Thoracic aorta (tissue), 2 donors: ENCODE results near the gene STN1. TPM values are rescaled to one million over a fixed set of nuclear protein-coding genes. Genes with fewer than 3 reads are reported as not detected.
A peak's percentile ranks its signal among the peaks of the same experiment; 100 is the strongest.

ENCODE experiments used
- ATAC-seq: fragments of 150-250 bp; one replicate; pipeline ENCODE4 v1.8.0; 2017; ENCODE audit warnings: low read depth; ENCODE audit not compliant: insufficient number of reproducible peaks, low FRiP score
- DNase-seq: peaks from one replicate; pipeline ENCODE4 v3.0.0-alpha.2; 2020; ENCODE audit warnings: low spot score
- H3K27ac ChIP-seq, 2 donors: fragments of 200-600 bp; sonication (generic); 1 replicate in 1 of 2; 2 replicates in 1 of 2; pipeline ENCODE4 v1.5.1; 2016; ENCODE audit warnings: mild to moderate bottlenecking in 2 of 2, moderate library complexity in 2 of 2
- H3K27me3 ChIP-seq: fragments of 200-600 bp; sonication (generic); replicated peaks from 2 replicates; pipeline ENCODE4 v1.6.0; 2016; ENCODE audit warnings: mild to moderate bottlenecking; ENCODE audit not compliant: insufficient read depth
- H3K36me3 ChIP-seq: fragments of 200-600 bp; sonication (generic); one replicate; pipeline ENCODE4 v1.5.1; 2016
- H3K4me1 ChIP-seq, 2 donors: fragments of 200-600 bp; sonication (generic); 1 replicate in 1 of 2; 2 replicates in 1 of 2; pipeline versions ENCODE4 v1.5.1 to v1.6.0; 2016; ENCODE audit warnings: low read depth in 2 of 2, mild to moderate bottlenecking in 1 of 2; ENCODE audit not compliant: control insufficient read depth in 1 of 2
- H3K4me3 ChIP-seq: fragments of 200-600 bp; sonication (generic); 2 replicates; pipeline ENCODE4 v1.5.1; 2016; ENCODE audit warnings: mild to moderate bottlenecking
- H3K9me3 ChIP-seq: fragments of 200-600 bp; sonication (generic); 2 replicates; pipeline ENCODE4 v1.5.1; 2016
- total RNA-seq, 2 donors: library from RNA; depleted of rRNA; stranded (reverse); fragments of >200 nt; gene quantifications; one replicate each; pipeline versions ENCODE4 v1.1.0 to v1.2.3, GENCODE V29; 2016
- TF ChIP-seq, protein P1 (sequence below): fragments of 200-600 bp; sonication (generic); IDR thresholded peaks from one replicate; pipeline ENCODE4 v1.5.1; 2019; ENCODE audit warnings: antibody characterized with exemption

Gene STN1
- total RNA-seq, 2 donors from 2014 or later = 11.6 to 30.6 TPM

DNA sequence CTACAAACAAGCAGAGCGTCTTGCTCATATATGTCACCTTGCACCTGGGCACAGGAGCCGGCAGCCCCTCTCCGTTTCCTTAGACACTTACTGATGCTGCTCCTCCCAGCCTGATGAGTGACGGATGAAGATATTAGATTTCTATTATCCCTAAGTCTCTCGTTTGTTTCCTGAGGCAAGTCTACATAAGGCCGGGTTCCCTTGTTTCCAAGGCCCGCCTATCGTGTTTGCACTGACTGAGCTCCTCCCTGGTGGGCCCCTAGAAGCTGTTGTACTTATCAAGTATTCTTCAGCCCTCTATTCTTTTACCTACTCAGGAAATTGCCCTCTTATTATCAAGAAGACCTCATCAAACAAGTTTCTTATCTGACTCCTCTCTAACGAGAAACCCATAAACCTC, 81.1 kb downstream of the STN1 start:
- H3K4me3 ChIP-seq = no peak overlapping the region
- DNase-seq (no peak), ATAC-seq (no peak)
- no peaks in the 10 kb centered on the region for H3K36me3 ChIP-seq
- peaks cover 18 to 56% of the 10 kb centered on the region in 2 donors for H3K4me1 ChIP-seq
- no peaks in the 10 kb centered on the region for H3K27me3 ChIP-seq
- TF ChIP-seq, protein P1, sequence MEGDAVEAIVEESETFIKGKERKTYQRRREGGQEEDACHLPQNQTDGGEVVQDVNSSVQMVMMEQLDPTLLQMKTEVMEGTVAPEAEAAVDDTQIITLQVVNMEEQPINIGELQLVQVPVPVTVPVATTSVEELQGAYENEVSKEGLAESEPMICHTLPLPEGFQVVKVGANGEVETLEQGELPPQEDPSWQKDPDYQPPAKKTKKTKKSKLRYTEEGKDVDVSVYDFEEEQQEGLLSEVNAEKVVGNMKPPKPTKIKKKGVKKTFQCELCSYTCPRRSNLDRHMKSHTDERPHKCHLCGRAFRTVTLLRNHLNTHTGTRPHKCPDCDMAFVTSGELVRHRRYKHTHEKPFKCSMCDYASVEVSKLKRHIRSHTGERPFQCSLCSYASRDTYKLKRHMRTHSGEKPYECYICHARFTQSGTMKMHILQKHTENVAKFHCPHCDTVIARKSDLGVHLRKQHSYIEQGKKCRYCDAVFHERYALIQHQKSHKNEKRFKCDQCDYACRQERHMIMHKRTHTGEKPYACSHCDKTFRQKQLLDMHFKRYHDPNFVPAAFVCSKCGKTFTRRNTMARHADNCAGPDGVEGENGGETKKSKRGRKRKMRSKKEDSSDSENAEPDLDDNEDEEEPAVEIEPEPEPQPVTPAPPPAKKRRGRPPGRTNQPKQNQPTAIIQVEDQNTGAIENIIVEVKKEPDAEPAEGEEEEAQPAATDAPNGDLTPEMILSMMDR = no peak
- no peaks in the 10 kb centered on the region for H3K9me3 ChIP-seq
- no peak overlapping the region for H3K27ac ChIP-seq

DNA sequence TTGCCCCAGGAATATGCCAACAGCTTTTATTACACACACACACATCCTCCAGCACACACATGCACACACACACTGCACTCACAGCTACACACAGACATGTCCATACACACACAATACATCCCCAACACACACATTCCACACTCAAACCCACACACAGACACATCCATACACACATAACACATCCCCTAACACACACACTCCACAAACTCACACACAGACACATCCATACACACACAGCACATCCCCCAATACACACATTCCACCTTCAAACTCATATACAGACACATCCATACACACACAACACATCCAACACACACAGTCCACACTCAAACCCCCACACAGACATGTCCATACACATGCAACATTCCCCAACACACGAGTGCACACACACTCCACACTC, 81.7 kb downstream of the STN1 start:
- DNase-seq (no peak), ATAC-seq (no peak)
- H3K4me3 ChIP-seq = no peak overlapping the region
- H3K9me3 ChIP-seq = no peaks in the 10 kb centered on the region
- no peak overlapping the region for H3K27ac ChIP-seq
- H3K36me3 ChIP-seq = no peaks in the 10 kb centered on the region
- H3K27me3 ChIP-seq = no peaks in the 10 kb centered on the region
- TF ChIP-seq, protein P1 = no peak
- peaks cover 18 to 56% of the 10 kb centered on the region in 2 donors for H3K4me1 ChIP-seq

DNA sequence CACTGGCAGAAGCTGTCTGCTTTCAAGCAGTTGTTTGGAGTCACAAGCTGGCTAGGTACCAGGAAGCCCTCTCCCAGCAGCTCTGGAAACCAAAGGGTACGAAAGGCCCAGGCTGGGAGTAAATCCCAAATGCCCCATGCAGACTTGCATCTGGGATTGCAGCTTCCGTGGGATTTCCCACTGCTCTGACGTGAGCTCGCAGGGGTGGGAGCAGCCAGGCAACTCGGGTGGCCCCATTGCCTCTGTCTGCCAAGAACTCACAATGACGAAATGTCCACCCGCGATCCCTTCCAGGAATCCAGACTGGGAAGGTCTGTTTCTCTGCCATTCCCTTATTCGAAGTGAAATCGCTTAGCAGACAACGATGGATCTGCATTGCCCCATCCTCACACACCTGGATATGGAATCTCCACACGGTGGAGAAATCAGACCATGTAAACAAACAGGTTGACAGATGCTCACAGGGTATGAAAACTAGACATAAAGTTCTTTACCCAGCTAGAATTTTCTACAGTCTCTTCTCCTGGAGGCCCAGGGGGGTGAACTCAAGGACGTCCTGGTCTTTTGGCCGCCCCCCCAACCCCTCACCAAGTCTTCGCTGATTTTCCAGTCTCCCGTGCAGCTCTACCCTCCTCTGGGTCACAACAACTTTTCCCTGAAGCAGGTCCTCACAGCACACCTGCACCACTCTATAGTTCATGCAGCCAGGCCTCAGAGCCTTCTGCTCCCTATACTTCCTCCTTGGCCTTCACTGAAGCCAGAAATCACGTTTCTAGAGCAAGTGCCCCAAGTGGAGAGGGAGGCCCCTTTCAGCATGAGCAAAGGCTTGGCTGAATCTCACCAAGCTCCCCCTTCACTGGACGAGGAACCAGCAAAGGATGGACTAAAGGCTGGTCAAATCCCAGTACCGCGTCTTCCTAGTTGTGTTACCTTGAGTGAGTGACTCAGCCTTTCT, 82.6 kb downstream of the STN1 start:
- Histone ChIP-seq H3K27me3 (no peaks in the 10 kb centered on the region), H3K36me3 (no peaks in the 10 kb centered on the region), H3K9me3 (no peaks in the 10 kb centered on the region), H3K4me3 (peak overlapping the region; percentile 22), H3K4me1 (peaks cover 15 to 47% of the 10 kb centered on the region in 2 donors), H3K27ac (peak overlapping the region in 1 of 2 donors; percentile 32)
- TF ChIP-seq, protein P1 = no peak
- DNase-seq = no peak
- ATAC-seq = no peak

DNA sequence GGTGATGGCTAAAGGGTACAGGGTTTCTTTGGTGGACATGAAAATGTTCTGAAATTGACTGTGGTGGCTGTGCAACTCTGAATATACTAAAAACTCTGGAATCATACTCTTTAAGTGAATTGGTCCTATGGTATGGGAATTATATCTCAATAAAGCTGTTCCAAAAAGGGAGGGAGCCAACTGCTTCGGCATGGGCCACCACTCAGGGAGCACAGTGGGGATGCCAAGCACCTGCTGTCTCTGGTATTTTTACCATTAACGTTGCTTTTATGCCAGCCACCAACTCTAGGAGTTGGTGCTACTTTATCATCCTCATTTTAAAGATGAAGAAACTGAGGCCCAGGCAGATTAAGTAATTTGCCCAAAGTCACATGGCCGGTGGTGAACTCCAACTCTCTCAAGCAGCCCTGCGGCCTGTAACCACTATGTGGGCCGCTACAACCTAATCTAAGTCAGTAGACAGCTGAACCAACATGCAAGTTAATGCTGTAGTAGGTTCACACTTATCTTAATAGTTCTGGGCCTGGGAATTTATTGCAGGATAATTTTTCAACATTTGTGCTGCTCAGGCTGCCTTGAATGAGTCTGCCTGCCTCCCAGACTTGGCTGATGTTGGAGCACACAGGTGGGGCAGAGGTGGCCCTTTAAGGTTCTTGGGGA, 83.4 kb downstream of the STN1 start:
- DNase-seq (no peak), ATAC-seq (no peak)
- no peaks in the 10 kb centered on the region for H3K27me3 ChIP-seq
- H3K9me3 ChIP-seq = no peaks in the 10 kb centered on the region
- TF ChIP-seq, protein P1 = no peak
- no peaks in the 10 kb centered on the region for H3K36me3 ChIP-seq
- peak overlapping the region in 1 of 2 donors; percentile 32 for H3K27ac ChIP-seq
- H3K4me3 ChIP-seq = peak overlapping the region; percentile 22
- H3K4me1 ChIP-seq = peaks cover 15 to 44% of the 10 kb centered on the region in 2 donors

DNA sequence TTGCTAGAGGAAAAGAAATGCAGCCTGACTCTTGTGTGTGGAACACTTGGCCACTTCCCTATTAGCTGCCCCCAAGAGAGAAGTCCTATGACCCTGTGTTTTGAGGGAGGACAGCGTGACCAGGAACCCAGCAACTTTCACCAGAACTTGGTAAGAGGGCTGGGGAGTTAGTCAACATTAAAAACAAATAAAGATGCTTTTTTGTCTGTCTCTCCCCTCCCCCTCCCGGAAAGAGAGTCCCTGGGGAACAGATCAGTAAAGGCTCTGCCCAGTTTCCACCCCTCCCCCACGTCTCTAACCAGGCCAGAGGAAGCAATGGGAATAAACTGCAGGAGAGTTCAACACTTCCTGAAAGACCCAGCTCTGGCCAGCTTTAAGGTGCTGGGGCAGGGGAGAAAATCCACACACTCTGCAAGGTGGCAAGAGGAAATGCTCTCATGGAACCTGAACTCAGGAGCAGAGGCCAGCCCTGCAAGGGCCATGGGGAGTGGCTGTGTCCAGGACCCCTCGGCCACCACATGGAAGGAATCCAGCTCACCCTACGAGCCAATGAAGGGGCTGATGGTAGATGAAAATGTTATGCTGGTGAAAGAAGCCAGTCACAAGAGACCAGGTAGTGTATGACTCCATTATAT, 84.1 kb downstream of the STN1 start:
- Histone ChIP-seq H3K4me1 (peaks cover 15 to 38% of the 10 kb centered on the region in 2 donors), H3K9me3 (no peaks in the 10 kb centered on the region), H3K36me3 (no peaks in the 10 kb centered on the region), H3K27ac (peak overlapping the region in 1 of 2 donors; percentile 32), H3K4me3 (no peak overlapping the region), H3K27me3 (no peaks in the 10 kb centered on the region)
- DNase-seq = no peak
- TF ChIP-seq, protein P1 = no peak
- peak; percentile 54 for ATAC-seq
